Iris pigment epithelial cell (primary cell): ENCODE data around the gene PLEKHH2.

Source experiments
- DNase-seq: peaks from one replicate; pipeline ENCODE4 v3.0.0-alpha.2; 2011; ENCODE audit warnings: low read depth

PLEKHH2 gene

GRCh38 chr2:43717322-43717721 lies 80.3 kb downstream of the PLEKHH2 start:
- no peak for DNase-seq

GRCh38 chr2:43718530-43719124 lies 81.6 kb downstream of the PLEKHH2 start:
- no peak for DNase-seq

GRCh38 chr2:43724728-43725526 lies 87.9 kb downstream of the PLEKHH2 start:
- DNase-seq: peak; percentile 33

- DNase-seq: no peak
These were observed 88.7 kb downstream of the PLEKHH2 start for GRCh38 chr2:43725711-43726246.

GRCh38 chr2:43726961-43727633 lies 90.0 kb downstream of the PLEKHH2 start:
- DNase-seq: peak; percentile 83

GRCh38 chr2:43727634-43728014 lies 90.6 kb downstream of the PLEKHH2 start:
- no peak for DNase-seq

GRCh38 chr2:43729491-43730174 lies 92.6 kb downstream of the PLEKHH2 start:
- no peak for DNase-seq

GRCh38 chr2:43731211-43731610 lies 94.2 kb downstream of the PLEKHH2 start:
- no peak for DNase-seq

GRCh38 chr2:43736637-43737036 lies 99.6 kb downstream of the PLEKHH2 start:
- DNase-seq: no peak

- DNase-seq: peak; percentile 96
These were observed 100.2 kb downstream of the PLEKHH2 start for GRCh38 chr2:43737097-43737854.

GRCh38 chr2:43737855-43738254 lies 100.8 kb downstream of the PLEKHH2 start:
- DNase-seq: no peak

GRCh38 chr2:43738257-43738656 lies 101.2 kb downstream of the PLEKHH2 start:
- DNase-seq: peak; percentile 6

- DNase-seq: no peak
These were observed 106.6 kb downstream of the PLEKHH2 start for GRCh38 chr2:43743706-43744105.

- peak; percentile 53 for DNase-seq
These were observed 108.4 kb downstream of the PLEKHH2 start for GRCh38 chr2:43745457-43745856.

GRCh38 chr2:43748333-43748732 lies 111.3 kb downstream of the PLEKHH2 start:
- DNase-seq: no peak

GRCh38 chr2:43749583-43749982 lies 112.5 kb downstream of the PLEKHH2 start:
- DNase-seq: no peak

- no peak for DNase-seq
These were observed 114.5 kb downstream of the PLEKHH2 start for GRCh38 chr2:43751476-43751990.

- DNase-seq: no peak
These were observed 115.2 kb downstream of the PLEKHH2 start for GRCh38 chr2:43752302-43752701.

- DNase-seq: no peak
These were observed 117.1 kb downstream of the PLEKHH2 start for GRCh38 chr2:43754180-43754579.

- no peak for DNase-seq
These were observed 121.7 kb downstream of the PLEKHH2 start for GRCh38 chr2:43758739-43759138.

- peak; percentile 68 for DNase-seq
These were observed 122.1 kb downstream of the PLEKHH2 start for GRCh38 chr2:43759195-43759594.
